ENCODE data around the gene GRN.

DNA sequence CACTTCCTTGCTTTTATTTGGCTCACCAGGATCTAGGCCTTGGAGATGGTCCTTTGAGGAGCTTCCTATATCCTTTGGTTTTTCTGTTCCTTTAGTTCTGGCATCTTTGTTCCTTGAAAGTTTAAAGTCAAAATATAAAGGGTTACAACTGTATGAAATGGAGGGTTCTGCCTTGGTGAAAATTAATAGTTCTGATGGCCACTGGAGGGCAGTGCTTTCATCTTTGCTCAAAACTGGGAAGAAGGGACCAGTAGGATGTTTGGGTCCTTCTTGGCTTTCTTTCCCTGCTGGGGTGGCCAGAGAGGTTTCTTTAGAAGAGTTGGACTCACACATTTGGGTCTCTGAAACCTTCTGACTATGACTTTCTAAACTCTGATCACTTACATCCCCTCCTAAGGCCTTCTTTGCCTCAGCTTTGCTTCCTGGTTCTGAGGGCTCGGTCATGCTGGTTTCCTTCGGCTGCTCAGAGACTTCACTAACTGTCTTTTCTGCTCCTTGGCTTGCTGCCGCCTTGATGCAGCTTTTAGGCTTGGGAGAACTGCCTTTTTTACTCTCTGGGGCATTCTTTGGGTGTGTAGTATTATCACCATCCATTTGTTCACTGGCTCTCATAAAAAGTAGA lies 55.2 kb downstream of the GRN start:
- TF ChIP-seq CTCF (IDR thresholded peaks at IDR 0.05): peak; percentile 75
- TF ChIP-seq SMC3 (IDR thresholded peaks at IDR 0.05): peak; percentile 70
- no peak for TF ChIP-seq KDM5A (IDR thresholded peaks at IDR 0.05)
- TF ChIP-seq RNF2 (IDR thresholded peaks at IDR 0.05; ENCODE audit: borderline replicate concordance, low read depth): no peak
- TF ChIP-seq, protein P1, sequence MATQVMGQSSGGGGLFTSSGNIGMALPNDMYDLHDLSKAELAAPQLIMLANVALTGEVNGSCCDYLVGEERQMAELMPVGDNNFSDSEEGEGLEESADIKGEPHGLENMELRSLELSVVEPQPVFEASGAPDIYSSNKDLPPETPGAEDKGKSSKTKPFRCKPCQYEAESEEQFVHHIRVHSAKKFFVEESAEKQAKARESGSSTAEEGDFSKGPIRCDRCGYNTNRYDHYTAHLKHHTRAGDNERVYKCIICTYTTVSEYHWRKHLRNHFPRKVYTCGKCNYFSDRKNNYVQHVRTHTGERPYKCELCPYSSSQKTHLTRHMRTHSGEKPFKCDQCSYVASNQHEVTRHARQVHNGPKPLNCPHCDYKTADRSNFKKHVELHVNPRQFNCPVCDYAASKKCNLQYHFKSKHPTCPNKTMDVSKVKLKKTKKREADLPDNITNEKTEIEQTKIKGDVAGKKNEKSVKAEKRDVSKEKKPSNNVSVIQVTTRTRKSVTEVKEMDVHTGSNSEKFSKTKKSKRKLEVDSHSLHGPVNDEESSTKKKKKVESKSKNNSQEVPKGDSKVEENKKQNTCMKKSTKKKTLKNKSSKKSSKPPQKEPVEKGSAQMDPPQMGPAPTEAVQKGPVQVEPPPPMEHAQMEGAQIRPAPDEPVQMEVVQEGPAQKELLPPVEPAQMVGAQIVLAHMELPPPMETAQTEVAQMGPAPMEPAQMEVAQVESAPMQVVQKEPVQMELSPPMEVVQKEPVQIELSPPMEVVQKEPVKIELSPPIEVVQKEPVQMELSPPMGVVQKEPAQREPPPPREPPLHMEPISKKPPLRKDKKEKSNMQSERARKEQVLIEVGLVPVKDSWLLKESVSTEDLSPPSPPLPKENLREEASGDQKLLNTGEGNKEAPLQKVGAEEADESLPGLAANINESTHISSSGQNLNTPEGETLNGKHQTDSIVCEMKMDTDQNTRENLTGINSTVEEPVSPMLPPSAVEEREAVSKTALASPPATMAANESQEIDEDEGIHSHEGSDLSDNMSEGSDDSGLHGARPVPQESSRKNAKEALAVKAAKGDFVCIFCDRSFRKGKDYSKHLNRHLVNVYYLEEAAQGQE (IDR thresholded peaks at IDR 0.05): no peak
- no peak for TF ChIP-seq RFX5 (IDR thresholded peaks at IDR 0.05)
- TF ChIP-seq POLR2A (IDR thresholded peaks at IDR 0.05; ENCODE audit: low read length): no peak
- TF ChIP-seq ZSCAN20 (CRISPR knock-in tag; IDR thresholded peaks at IDR 0.05): no peak

All from A549 (cell line).